ENCODE results near the gene RIMS4.

RIMS4 gene

DNA sequence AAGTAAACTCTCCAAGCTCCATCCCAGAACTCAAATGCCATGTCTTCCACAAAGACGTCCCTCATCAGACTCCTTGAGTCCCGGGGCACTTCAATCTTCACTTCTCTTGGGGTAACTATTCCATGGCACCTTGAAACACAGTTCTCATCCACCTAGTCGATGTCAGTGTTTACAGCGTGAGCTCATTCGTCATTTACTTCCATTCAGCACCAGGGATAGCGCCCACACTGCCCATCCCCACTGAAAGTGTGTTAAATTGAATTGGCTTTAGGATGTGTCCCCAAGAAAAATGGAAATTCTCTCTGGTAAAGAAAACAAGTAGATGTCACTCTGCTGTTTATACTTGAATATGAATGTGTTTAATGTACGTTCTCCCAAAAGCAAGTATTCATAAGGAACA, 33.4 kb downstream of the RIMS4 start:
- Histone ChIP-seq H3K4me1 (ENCODE audit: control insufficient read depth in 1 of 2, insufficient read depth in 1 of 2, low read depth in 1 of 2, low read length in 1 of 2) (no peaks in the 10 kb centered on the region), H3K4me3 (ENCODE audit: low read depth in 1 of 2, low read length in 1 of 2) (no peak overlapping the region), H3K27ac (no peak overlapping the region), H3K36me3 (no peaks in the 10 kb centered on the region), H3K9me3 (no peaks in the 10 kb centered on the region), H3K27me3 (peaks cover 3% of the 10 kb centered on the region)
- TF ChIP-seq, protein P1, sequence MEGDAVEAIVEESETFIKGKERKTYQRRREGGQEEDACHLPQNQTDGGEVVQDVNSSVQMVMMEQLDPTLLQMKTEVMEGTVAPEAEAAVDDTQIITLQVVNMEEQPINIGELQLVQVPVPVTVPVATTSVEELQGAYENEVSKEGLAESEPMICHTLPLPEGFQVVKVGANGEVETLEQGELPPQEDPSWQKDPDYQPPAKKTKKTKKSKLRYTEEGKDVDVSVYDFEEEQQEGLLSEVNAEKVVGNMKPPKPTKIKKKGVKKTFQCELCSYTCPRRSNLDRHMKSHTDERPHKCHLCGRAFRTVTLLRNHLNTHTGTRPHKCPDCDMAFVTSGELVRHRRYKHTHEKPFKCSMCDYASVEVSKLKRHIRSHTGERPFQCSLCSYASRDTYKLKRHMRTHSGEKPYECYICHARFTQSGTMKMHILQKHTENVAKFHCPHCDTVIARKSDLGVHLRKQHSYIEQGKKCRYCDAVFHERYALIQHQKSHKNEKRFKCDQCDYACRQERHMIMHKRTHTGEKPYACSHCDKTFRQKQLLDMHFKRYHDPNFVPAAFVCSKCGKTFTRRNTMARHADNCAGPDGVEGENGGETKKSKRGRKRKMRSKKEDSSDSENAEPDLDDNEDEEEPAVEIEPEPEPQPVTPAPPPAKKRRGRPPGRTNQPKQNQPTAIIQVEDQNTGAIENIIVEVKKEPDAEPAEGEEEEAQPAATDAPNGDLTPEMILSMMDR (IDR thresholded peaks at IDR 0.05), result no peak

DNA sequence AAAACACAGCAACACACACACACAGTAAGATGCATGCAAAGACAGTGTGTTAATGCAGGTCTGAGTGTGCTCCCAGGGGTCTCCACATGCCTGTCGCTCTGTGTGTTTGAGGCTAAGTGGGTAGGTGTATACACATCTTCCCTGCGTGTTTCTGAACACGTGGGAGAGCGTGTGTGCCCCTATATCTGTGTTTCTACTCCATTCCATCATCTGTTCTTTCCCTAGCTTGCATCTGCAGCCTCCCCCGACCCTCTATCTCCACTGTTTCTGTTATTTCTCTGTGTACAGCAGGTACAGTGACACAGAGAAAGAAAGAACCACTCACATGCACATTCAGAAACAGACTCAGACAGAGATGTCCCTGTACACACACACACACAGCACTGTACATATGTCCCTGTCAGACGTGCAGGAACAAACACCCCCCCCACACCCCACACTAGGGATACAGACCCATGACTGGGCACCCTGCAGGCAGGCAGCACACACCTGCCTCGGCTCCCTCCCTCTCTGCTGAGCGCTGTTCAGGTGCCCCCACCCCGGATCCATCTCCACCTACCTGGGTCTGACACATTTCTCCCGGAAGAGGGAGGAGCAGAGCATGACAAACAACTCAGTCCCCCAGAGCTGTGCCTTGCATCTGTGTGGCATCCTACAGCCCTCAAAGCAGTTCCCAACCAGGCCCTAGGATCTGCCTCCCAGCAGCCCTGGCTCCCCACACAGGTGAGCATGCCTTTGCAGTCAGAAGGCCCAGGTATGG, 37.1 kb downstream of the RIMS4 start:
- no peaks in the 10 kb centered on the region for H3K4me1 ChIP-seq (ENCODE audit: control insufficient read depth in 1 of 2, insufficient read depth in 1 of 2, low read depth in 1 of 2, low read length in 1 of 2)
- H3K4me3 ChIP-seq (ENCODE audit: low read depth in 1 of 2, low read length in 1 of 2), result no peak overlapping the region
- H3K27ac ChIP-seq, result no peak overlapping the region
- H3K36me3 ChIP-seq, result no peaks in the 10 kb centered on the region
- TF ChIP-seq, protein P1 (IDR thresholded peaks at IDR 0.05), result no peak
- no peaks in the 10 kb centered on the region for H3K9me3 ChIP-seq
- H3K27me3 ChIP-seq, result peaks cover 33% of the 10 kb centered on the region

DNA sequence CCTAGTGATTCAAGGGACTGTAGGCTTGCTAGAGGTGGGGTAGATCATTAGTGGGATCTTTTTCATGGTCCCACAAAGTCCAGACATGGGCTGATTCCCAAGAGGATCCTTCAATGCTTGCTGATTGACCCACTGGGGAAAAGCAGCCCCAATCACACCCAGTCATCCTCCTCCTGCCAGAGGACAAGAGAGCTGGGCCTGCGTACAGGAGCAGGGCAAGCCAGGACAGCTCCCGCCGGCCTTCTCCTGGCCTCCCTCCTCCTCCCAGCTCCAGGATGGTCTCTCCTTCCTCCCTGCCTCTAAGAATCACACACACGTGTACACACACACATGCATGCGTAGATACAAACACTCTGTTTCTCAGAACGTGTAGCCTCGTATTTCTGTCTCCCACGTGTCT, 37.7 kb downstream of the RIMS4 start:
- TF ChIP-seq, protein P1 (IDR thresholded peaks at IDR 0.05), result no peak
- Histone ChIP-seq H3K36me3 (no peaks in the 10 kb centered on the region), H3K27me3 (peaks cover 39% of the 10 kb centered on the region), H3K27ac (no peak overlapping the region), H3K9me3 (no peaks in the 10 kb centered on the region), H3K4me3 (ENCODE audit: low read depth in 1 of 2, low read length in 1 of 2) (no peak overlapping the region), H3K4me1 (ENCODE audit: control insufficient read depth in 1 of 2, insufficient read depth in 1 of 2, low read depth in 1 of 2, low read length in 1 of 2) (no peaks in the 10 kb centered on the region)

DNA sequence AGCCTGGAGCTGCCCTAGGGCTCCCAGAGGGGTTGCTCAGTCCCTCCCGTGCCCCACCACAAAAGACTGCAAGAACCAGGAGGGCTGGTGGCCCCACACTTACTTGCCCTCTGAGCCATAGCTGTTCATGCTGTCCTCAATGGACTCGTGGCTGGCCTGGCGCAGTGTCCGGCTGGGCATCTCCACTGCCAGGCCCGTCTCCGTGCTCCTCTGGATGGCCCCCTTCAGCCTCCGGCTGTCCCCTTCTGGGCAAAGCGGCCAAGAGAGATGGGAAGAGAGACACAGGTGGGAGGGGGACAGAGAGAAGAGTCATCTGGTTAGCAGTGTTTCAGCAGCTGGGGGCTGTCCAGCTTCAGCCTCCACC, 39.2 kb downstream of the RIMS4 start:
- no peak overlapping the region for H3K27ac ChIP-seq
- H3K27me3 ChIP-seq, result peaks cover 47% of the 10 kb centered on the region
- H3K36me3 ChIP-seq, result no peaks in the 10 kb centered on the region
- H3K4me3 ChIP-seq (ENCODE audit: low read depth in 1 of 2, low read length in 1 of 2), result no peak overlapping the region
- no peaks in the 10 kb centered on the region for H3K4me1 ChIP-seq (ENCODE audit: control insufficient read depth in 1 of 2, insufficient read depth in 1 of 2, low read depth in 1 of 2, low read length in 1 of 2)
- no peaks in the 10 kb centered on the region for H3K9me3 ChIP-seq
- TF ChIP-seq, protein P1 (IDR thresholded peaks at IDR 0.05), result no peak

DNA sequence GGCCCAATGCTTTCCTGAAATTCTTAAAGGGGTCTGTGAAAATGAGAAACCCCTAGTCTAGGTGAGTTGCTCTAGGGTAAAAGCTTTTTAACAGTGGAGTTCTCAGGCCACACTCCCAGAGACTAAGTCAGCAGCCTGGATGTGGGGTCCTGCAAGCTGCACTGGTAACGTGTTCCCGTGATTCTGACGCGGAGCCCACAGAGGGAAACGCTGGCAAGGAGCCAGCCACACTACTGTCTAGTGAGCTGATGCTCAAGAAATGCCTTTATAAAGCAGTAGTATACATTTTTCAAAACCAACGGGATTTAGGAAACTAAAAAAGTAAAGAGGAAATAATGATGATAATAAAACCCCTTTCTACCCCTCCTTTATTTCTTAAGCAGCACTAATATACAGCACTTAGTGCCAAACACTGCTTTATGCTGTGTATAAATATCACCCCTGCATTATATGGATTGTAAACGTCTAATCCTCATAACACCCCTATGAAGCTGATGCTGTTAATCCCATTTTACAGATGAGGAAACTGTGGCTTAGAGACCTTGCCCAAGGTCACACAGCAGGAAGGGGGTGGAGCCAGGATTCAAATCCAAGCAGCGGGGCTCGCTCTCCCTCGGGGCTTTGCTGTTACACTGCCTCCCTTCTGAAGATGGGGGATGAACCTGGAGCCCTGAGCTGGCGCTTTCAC, 39.7 kb downstream of the RIMS4 start:
- H3K4me1 ChIP-seq (ENCODE audit: control insufficient read depth in 1 of 2, insufficient read depth in 1 of 2, low read depth in 1 of 2, low read length in 1 of 2), result no peaks in the 10 kb centered on the region
- no peaks in the 10 kb centered on the region for H3K36me3 ChIP-seq
- no peaks in the 10 kb centered on the region for H3K9me3 ChIP-seq
- peaks cover 51% of the 10 kb centered on the region for H3K27me3 ChIP-seq
- TF ChIP-seq, protein P1 (IDR thresholded peaks at IDR 0.05), result no peak
- no peak overlapping the region for H3K4me3 ChIP-seq (ENCODE audit: low read depth in 1 of 2, low read length in 1 of 2)
- H3K27ac ChIP-seq, result no peak overlapping the region
